MM.1S (cell line): ENCODE measurements around the gene ZMIZ1.

ENCODE experiments used
- DNase-seq: peaks from one replicate; pipeline ENCODE4 v3.0.0-alpha.2; 2015
- H2AFZ ChIP-seq: fragments of 300-600 bp; sonication (generic); 2 replicates; pipeline ENCODE4 v1.6.0; 2016; ENCODE audit warnings: antibody characterized with exemption, low read length
- H3F3A ChIP-seq: fragments of 300-600 bp; sonication (generic); 2 replicates; pipeline ENCODE4 v1.6.1; 2016; ENCODE audit warnings: mild to moderate bottlenecking, antibody characterized with exemption, low read length, moderate library complexity, mixed read lengths; ENCODE audit not compliant: insufficient read depth
- H3K27ac ChIP-seq: fragments of 300-600 bp; sonication (generic); 2 replicates; pipeline ENCODE4 v1.5.1; 2016; ENCODE audit warnings: mild to moderate bottlenecking, low read length
- H3K27me3 ChIP-seq: fragments of 300-600 bp; sonication (generic); replicated peaks from 2 replicates; pipeline ENCODE4 v1.6.0; 2016; ENCODE audit warnings: low read length; ENCODE audit not compliant: insufficient read depth
- H3K36me3 ChIP-seq: fragments of 300-600 bp; sonication (generic); replicated peaks from 2 replicates; pipeline ENCODE4 v1.6.1; 2016; ENCODE audit warnings: mild to moderate bottlenecking, low read length, mixed read lengths; ENCODE audit not compliant: insufficient read depth
- H3K4me1 ChIP-seq: fragments of 300-600 bp; sonication (generic); 2 replicates; pipeline ENCODE4 v1.6.1; 2016; ENCODE audit warnings: low read length, mixed read lengths
- H3K4me2 ChIP-seq: fragments of 300-600 bp; sonication (generic); 2 replicates; pipeline ENCODE4 v1.6.0; 2016; ENCODE audit warnings: low read depth, low read length
- H3K4me3 ChIP-seq: fragments of 300-600 bp; sonication (generic); 2 replicates; pipeline ENCODE4 v1.5.1; 2016; ENCODE audit warnings: low read length, mixed read lengths
- H3K79me2 ChIP-seq: fragments of 300-600 bp; sonication (generic); 2 replicates; pipeline ENCODE4 v1.6.1; 2016; ENCODE audit warnings: mixed run types, low read length, mixed read lengths
- H3K9ac ChIP-seq: fragments of 300-600 bp; sonication (generic); 2 replicates; pipeline ENCODE4 v1.6.1; 2016; ENCODE audit warnings: low read length, mixed read lengths
- H3K9me2 ChIP-seq: fragments of 300-600 bp; sonication (generic); replicated peaks from 2 replicates; pipeline ENCODE4 v1.6.1; 2016; ENCODE audit warnings: mild to moderate bottlenecking, low read length, mixed read lengths; ENCODE audit not compliant: insufficient read depth
- H3K9me3 ChIP-seq: fragments of 300-600 bp; sonication (generic); replicated peaks from 2 replicates; pipeline ENCODE4 v1.6.1; 2016; ENCODE audit warnings: mild to moderate bottlenecking, low read length, mixed read lengths; ENCODE audit not compliant: insufficient read depth
- H4K20me1 ChIP-seq: fragments of 300-600 bp; sonication (generic); 2 replicates; pipeline ENCODE4 v1.6.1; 2016; ENCODE audit warnings: mild to moderate bottlenecking, low read length, moderate library complexity, mixed read lengths; ENCODE audit not compliant: insufficient read depth
- CTCF ChIP-seq: fragments of 300-600 bp; sonication (generic); IDR thresholded peaks from 2 replicates; pipeline ENCODE4 v1.5.1; 2016; ENCODE audit warnings: antibody characterized with exemption, low read length, mixed read lengths
- EZH2 ChIP-seq: fragments of 300-600 bp; sonication (generic); optimal IDR thresholded peaks from 2 replicates; pipeline ENCODE3; 2017; ENCODE audit warnings: low read depth, mild to moderate bottlenecking, antibody characterized with exemption, low read length, mixed read lengths
- EZH2phosphoT487 ChIP-seq: fragments of 300-600 bp; sonication (generic); IDR thresholded peaks from 2 replicates; pipeline ENCODE4 v1.6.1; 2018; ENCODE audit warnings: antibody characterized with exemption, low read length

Gene ZMIZ1

DNA sequence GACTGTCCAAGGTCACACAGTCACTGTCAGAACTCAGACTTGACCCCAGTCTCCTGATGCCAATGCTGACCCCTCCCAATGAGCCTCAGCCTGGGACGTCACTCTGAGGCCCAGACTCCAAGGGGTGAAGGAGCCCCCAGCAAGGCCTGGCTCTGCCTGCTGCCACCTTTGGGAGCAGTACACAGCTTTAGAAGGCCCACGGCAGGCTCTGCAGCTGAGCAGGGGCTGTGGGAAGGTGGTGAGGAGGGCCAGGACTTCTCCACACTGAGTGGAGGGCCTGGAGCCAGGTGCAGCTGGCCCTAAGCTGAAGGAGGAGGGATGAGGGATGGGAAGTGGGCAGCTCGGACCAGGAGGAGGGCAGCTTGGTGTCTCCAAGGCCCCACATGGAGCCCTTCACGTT is 23.9 kb upstream of the ZMIZ1 start:
- Histone ChIP-seq H3K9me3 (no peaks in the 10 kb centered on the region), H3K4me2 (no peak overlapping the region), H3K27me3 (no peaks in the 10 kb centered on the region), H3K4me3 (no peak overlapping the region), H4K20me1 (no peaks in the 10 kb centered on the region), H3K9me2 (no peaks in the 10 kb centered on the region), H3K79me2 (no peaks in the 10 kb centered on the region), H3K4me1 (peaks cover 23% of the 10 kb centered on the region), H3K27ac (no peak overlapping the region), H2AFZ (no peak overlapping the region), H3K9ac (no peak overlapping the region), H3F3A (no peaks in the 10 kb centered on the region), H3K36me3 (no peaks in the 10 kb centered on the region)
- no peak for DNase-seq
- no peak for TF ChIP-seq EZH2phosphoT487
- no peak for TF ChIP-seq EZH2
- TF ChIP-seq CTCF = no peak

- H3F3A ChIP-seq = no peaks in the 10 kb centered on the region
- no peaks in the 10 kb centered on the region for H3K9me3 ChIP-seq
- no peaks in the 10 kb centered on the region for H3K9me2 ChIP-seq
- H3K27ac ChIP-seq = no peak overlapping the region
- H3K36me3 ChIP-seq = no peaks in the 10 kb centered on the region
- H4K20me1 ChIP-seq = no peaks in the 10 kb centered on the region
- H3K27me3 ChIP-seq = no peaks in the 10 kb centered on the region
- no peak overlapping the region for H3K4me3 ChIP-seq
- H3K9ac ChIP-seq = no peak overlapping the region
- no peaks in the 10 kb centered on the region for H3K79me2 ChIP-seq
- TF ChIP-seq CTCF (no peak), EZH2 (no peak), EZH2phosphoT487 (no peak)
- no peak for DNase-seq
- H3K4me2 ChIP-seq = no peak overlapping the region
- H2AFZ ChIP-seq = no peak overlapping the region
- peaks cover 23% of the 10 kb centered on the region for H3K4me1 ChIP-seq
These were observed 23.1 kb upstream of the ZMIZ1 start for GRCh38 chr10:79045566-79046175.

- TF ChIP-seq EZH2phosphoT487 (no peak), EZH2 (no peak), CTCF (no peak)
- Histone ChIP-seq H3K4me1 (peaks cover 23% of the 10 kb centered on the region), H2AFZ (no peak overlapping the region), H3K4me3 (no peak overlapping the region), H3K9me3 (no peaks in the 10 kb centered on the region), H3K27me3 (no peaks in the 10 kb centered on the region), H4K20me1 (no peaks in the 10 kb centered on the region), H3K9me2 (no peaks in the 10 kb centered on the region), H3K79me2 (no peaks in the 10 kb centered on the region), H3K9ac (no peak overlapping the region), H3K36me3 (no peaks in the 10 kb centered on the region), H3K27ac (no peak overlapping the region), H3K4me2 (no peak overlapping the region), H3F3A (no peaks in the 10 kb centered on the region)
- DNase-seq = no peak
These were observed 22.4 kb upstream of the ZMIZ1 start for GRCh38 chr10:79046326-79046725.
